ENCODE measurements around the gene CACHD1. TPM values are rescaled to one million over a fixed set of nuclear protein-coding genes. Genes with fewer than 3 reads are reported as not detected.

Gene CACHD1
- total RNA-seq, 1 experiment from 2014 or later = 16.6 TPM

GRCh38 chr1:64470665-64471217 lies 812 bp downstream of the CACHD1 start:
- Histone ChIP-seq H3K36me3 (ENCODE audit: control insufficient read depth, insufficient read depth, low read length) (no peaks in the 10 kb centered on the region), H3K27me3 (replicated peaks; ENCODE audit: control insufficient read depth, insufficient read depth, low read length) (no peaks in the 10 kb centered on the region), H3K4me3 (ENCODE audit: low read depth, low read length) (peak overlapping the region; percentile 69), H3K9me3 (no peaks in the 10 kb centered on the region), H3K4me1 (no peaks in the 10 kb centered on the region)
- CTCF ChIA-PET = no interaction called here
- Mint-ChIP-seq H3K27ac (ENCODE audit: unreplicated experiment) (peak overlapping the region; percentile 91), H3K27me3 (ENCODE audit: insufficient read depth, unreplicated experiment) (no peaks in the 10 kb centered on the region), H3K36me3 (ENCODE audit: insufficient read depth, unreplicated experiment) (peaks cover 10% of the 10 kb centered on the region), H3K9me3 (ENCODE audit: unreplicated experiment) (no peaks in the 10 kb centered on the region), H3K4me1 (ENCODE audit: low read depth, unreplicated experiment) (peaks cover 7% of the 10 kb centered on the region), H3K4me3 (ENCODE audit: unreplicated experiment) (peak overlapping the region; percentile 100)
- peak in 1 of 2 experiments; percentile 24 for DNase-seq
- intact Hi-C loops (cut with micrococcal nuclease; ENCODE audit: unreplicated experiment) = no loop called here
- BruUV-seq (replicated peaks) = no TSS peak
- no peak for TF ChIP-seq CTCF (IDR thresholded peaks at IDR 0.05; ENCODE audit: insufficient read depth in 1 of 2, low read depth in 1 of 2, low read length in 1 of 2, severe bottlenecking in 1 of 2, unreplicated experiment in 1 of 2)
- POLR2A ChIA-PET = no interaction called here

DNA sequence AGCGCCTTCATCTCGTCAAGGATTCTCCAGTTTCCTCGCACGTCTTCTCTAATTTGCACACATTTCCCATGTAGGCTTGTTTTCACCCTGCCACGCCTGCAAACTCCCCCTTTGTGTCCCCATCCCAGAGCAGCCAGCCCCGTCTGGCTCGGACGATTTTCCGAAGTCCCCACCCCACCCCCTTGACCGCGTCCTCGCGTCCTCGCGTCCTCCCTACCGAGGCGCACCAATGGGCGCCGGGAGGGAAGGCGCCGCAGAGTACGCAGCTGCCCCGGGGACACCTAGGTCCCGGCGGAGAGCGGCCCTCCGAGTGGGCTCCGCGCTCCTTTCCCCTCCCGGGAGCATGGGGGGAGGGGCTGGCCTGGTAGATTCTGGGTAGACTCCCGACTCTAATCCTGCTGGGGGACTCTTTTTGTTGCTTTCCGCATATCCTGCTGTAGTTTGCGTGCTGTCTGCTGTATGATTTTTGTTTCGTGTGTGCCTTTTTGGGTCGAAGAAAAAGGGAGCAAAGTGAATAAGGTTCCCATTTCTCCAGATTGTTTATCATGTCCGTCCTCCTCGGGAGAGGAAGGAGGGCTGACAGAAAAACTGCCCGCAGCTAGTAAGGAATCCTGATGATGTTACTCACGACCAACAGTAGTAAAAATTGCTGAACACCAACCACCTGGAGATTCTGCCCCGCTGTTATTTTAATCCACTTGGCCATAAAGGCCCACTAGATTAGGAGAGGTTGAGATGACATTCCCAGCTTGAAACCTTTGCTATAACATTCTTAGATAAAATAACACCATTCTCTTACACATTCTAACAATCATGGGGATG lies 1.5 kb downstream of the CACHD1 start:
- 0 out of 2 replicates have a peak, but pooled peaks cover 4% of the 10 kb centered on the region for H3K4me1 ChIP-seq
- BruUV-seq (replicated peaks) = no TSS peak
- Mint-ChIP-seq H3K27me3 (ENCODE audit: insufficient read depth, unreplicated experiment) (no peaks in the 10 kb centered on the region), H3K4me1 (ENCODE audit: low read depth, unreplicated experiment) (peaks cover 9% of the 10 kb centered on the region), H3K27ac (ENCODE audit: unreplicated experiment) (peak overlapping the region; percentile 91), H3K36me3 (ENCODE audit: insufficient read depth, unreplicated experiment) (peaks cover 10% of the 10 kb centered on the region), H3K4me3 (ENCODE audit: unreplicated experiment) (peak overlapping the region; percentile 100), H3K9me3 (ENCODE audit: unreplicated experiment) (no peaks in the 10 kb centered on the region)
- no peaks in the 10 kb centered on the region for H3K9me3 ChIP-seq
- H3K27me3 ChIP-seq (replicated peaks; ENCODE audit: control insufficient read depth, insufficient read depth, low read length) = no peaks in the 10 kb centered on the region
- DNase-seq = peak in 1 of 2 experiments; percentile 36
- intact Hi-C loops (cut with micrococcal nuclease; ENCODE audit: unreplicated experiment) = no loop called here
- no peaks in the 10 kb centered on the region for H3K36me3 ChIP-seq (ENCODE audit: control insufficient read depth, insufficient read depth, low read length)
- CTCF ChIA-PET = no interaction called here
- TF ChIP-seq CTCF (IDR thresholded peaks at IDR 0.05; ENCODE audit: insufficient read depth in 1 of 2, low read depth in 1 of 2, low read length in 1 of 2, severe bottlenecking in 1 of 2, unreplicated experiment in 1 of 2) = no peak
- POLR2A ChIA-PET = no interaction called here
- H3K4me3 ChIP-seq (ENCODE audit: low read depth, low read length) = peak overlapping the region; percentile 69

DNA sequence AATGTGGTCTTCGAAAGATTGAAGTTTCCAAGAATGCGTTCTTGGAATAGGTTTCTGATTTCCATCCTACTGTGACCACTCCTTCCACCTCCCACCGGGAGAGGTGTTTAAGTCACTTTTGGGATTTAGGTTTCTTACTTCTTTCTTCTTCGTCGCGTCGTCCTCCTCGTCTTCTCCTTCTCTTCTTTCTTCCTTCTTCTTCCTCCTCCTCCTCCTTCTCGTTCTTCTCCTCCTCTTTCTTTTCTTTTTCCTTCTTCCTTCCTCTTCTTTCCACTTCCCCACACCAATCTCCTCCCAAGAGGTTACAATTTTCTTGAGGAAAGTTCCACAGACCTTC lies 2.1 kb downstream of the CACHD1 start:
- Mint-ChIP-seq H3K4me3 (ENCODE audit: unreplicated experiment) (peak overlapping the region; percentile 100), H3K4me1 (ENCODE audit: low read depth, unreplicated experiment) (peaks cover 14% of the 10 kb centered on the region), H3K9me3 (ENCODE audit: unreplicated experiment) (no peaks in the 10 kb centered on the region), H3K36me3 (ENCODE audit: insufficient read depth, unreplicated experiment) (peaks cover 10% of the 10 kb centered on the region), H3K27ac (ENCODE audit: unreplicated experiment) (no peak overlapping the region), H3K27me3 (ENCODE audit: insufficient read depth, unreplicated experiment) (no peaks in the 10 kb centered on the region)
- intact Hi-C loops (cut with micrococcal nuclease; ENCODE audit: unreplicated experiment) = no loop called here
- no TSS peak for BruUV-seq (replicated peaks)
- Histone ChIP-seq H3K9me3 (no peaks in the 10 kb centered on the region), H3K36me3 (ENCODE audit: control insufficient read depth, insufficient read depth, low read length) (no peaks in the 10 kb centered on the region), H3K4me1 (0 out of 2 replicates have a peak, but pooled peaks cover 8% of the 10 kb centered on the region), H3K4me3 (ENCODE audit: low read depth, low read length) (peak overlapping the region; percentile 69), H3K27me3 (replicated peaks; ENCODE audit: control insufficient read depth, insufficient read depth, low read length) (no peaks in the 10 kb centered on the region)
- DNase-seq = no peak
- ChIA-PET CTCF (no interaction called here), POLR2A (no interaction called here)
- TF ChIP-seq CTCF (IDR thresholded peaks at IDR 0.05; ENCODE audit: insufficient read depth in 1 of 2, low read depth in 1 of 2, low read length in 1 of 2, severe bottlenecking in 1 of 2, unreplicated experiment in 1 of 2) = no peak
